GM19099 (cell line): ENCODE measurements around the gene ITGBL1.

Source experiments
- POLR2A ChIP-seq: IDR thresholded peaks from 3 replicates; pipeline ENCODE4 v1.6.1; 2011; ENCODE audit warnings: low read depth; ENCODE audit not compliant: insufficient read length; ENCODE audit errors: extremely low read depth

The ITGBL1 gene

DNA sequence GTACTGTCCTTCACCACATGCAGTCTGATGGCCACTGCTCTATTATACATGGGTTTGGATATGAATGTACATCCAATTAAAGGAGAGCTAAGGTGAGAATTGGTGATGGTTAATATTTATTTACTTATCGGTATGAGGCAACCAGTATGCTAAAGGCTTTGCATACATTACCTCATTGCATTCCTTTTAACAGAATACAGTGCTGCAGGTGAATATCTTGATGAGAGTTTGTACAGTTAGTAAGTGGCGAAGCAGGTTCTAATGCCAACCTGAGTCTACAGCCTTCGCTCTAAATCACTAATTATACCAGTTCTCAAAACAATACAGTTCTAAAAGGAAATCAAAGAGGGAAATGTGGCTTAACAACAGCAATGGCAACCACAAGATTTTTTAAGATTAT lies 284.1 kb downstream of the ITGBL1 start:
- no peak for TF ChIP-seq POLR2A

DNA sequence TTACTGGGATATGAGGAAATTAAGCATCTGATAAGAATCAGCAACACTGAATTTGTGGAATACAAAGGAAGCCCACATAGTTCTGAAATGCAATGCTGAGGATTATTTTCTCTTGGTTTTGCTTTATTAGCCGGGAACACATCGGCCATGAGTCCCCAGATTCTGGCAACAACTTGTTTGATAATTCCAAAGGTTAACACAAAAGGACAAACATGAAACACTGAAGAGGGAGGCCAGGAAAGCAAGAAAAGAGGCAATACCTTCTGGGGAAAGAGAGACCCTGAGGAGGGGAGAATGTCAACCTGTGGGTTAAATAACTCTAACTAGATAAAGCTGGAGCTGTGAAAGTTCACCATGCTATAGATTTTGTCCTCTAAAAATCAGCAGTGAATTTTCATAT lies 285.9 kb downstream of the ITGBL1 start:
- TF ChIP-seq POLR2A = no peak

DNA sequence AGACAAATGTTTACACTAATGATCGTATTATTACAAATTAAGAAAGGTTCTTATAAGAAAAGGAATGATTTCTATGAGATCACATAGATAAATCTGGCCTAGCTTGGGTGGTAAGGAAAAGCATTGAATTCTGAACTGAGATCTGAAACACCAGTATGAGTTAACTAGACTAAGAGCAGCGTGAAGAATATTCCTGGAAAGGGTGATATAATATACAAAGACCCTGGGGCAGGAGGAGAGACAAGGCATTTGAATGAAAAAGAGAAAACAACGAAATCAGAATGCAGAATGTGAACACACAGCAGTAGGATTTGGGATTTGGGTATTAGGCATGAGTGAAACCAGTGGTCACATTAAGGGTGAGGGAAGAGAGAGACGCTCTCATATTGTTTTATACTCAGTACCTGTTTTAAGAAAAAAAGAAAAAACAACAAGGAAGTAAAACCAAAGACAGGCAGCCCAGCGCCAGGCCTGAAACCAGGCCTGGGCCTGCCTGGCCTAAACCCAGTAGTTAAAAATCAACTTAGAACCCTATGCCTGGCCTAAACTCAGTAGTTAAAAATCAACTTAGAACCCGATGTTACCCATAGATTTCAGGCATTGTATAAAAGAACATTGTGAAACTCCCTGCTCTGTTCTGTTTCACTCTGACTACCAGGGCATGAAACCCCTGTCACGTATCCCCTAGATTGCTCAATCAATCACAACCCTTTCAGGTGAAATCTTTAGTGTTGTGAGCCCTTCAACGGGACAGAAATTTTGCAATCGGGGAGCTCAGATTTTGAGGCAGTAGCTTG lies 287.1 kb downstream of the ITGBL1 start:
- TF ChIP-seq POLR2A = no peak

DNA sequence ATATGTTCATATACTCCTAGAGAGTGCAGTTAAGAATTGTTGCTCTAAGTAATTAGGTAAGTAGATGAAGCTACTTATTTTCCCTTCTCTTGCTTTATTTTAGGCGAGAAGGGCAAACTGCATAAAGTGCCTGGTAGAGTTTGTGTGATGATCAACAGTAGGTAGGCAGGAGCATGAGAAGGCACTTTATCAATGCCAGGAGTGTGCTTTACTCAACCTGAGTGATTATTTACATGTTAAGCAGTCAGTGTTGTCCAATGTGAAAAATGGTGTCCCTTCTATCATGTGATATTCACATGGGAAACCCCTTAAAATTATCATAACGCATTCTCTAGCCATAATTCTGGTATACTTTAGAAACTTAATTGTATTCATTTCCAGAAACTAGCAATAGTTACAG lies 294.0 kb downstream of the ITGBL1 start:
- no peak for TF ChIP-seq POLR2A

DNA sequence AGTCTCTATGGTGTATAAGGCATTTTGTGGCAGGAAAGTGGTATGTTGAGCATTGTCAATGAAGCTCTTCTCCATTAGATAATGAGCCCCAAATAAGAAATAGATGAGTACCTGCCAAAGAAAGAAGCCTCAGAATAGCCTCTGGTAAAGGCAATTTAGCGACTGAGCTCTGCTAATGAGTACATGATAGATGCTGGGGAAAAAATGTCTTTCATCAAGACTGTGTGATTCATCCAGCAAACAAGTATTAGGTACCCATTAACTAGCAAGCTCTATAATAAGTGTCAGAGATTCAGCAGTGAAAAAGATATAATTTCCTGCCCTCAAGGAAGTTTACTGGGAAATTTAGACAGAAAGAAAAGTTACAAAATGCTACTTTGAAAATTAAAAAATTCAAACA lies 294.6 kb downstream of the ITGBL1 start:
- no peak for TF ChIP-seq POLR2A

DNA sequence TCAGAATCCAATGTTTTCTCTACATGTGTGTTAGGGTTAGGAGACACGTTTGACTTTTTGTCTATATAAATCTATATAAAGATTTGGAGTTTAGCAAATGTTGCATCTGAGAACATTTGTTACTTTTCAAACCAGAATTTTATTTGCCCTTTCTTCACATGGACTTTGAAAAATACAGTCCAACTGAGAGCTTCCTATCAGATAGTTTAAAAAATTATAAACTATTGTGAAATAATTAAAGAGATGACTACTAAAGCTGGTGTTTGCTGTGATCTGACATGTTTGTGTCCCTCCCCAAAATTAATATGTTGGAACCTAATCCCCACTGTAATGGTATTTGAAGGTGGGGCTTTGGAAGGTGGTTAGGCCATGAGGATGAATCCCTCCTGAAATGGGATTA lies 297.1 kb downstream of the ITGBL1 start:
- TF ChIP-seq POLR2A = no peak

DNA sequence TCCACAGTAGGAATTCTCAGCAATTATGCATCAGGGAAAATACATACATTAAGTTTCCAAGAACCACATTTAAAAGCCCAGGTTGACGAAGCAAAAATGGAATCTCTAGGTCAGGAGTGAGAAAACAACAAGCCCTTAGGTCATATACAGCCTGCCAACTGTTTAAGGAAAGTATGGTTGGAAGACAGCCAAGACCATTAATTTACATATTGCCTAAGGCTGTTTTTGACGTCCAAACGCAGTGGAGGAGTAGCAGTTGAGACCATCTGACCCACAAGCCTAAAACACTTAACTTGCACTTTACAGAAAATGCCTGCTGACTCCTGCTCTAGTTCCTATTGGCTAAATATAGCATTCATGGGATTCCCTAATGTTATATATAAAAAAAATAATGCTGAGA lies 299.0 kb downstream of the ITGBL1 start:
- TF ChIP-seq POLR2A = no peak

DNA sequence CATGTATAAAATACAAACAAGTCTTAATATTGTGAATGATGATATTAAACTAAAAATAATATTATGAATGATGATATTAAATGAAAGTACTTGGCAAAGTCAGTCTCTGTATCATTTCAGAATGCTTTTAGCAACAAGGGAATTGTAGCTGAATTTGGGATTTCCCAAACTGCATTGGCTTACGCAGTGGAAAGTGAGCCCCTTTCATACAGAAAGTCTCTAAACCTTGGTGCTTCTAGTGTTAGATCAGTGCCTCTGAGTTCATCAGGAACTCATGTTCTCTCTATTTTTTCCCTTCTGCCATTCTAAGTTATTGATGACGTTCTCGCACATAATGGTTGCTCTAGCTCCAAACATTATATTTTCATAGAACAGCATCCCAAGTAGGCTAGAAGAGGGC lies 300.0 kb downstream of the ITGBL1 start:
- no peak for TF ChIP-seq POLR2A

DNA sequence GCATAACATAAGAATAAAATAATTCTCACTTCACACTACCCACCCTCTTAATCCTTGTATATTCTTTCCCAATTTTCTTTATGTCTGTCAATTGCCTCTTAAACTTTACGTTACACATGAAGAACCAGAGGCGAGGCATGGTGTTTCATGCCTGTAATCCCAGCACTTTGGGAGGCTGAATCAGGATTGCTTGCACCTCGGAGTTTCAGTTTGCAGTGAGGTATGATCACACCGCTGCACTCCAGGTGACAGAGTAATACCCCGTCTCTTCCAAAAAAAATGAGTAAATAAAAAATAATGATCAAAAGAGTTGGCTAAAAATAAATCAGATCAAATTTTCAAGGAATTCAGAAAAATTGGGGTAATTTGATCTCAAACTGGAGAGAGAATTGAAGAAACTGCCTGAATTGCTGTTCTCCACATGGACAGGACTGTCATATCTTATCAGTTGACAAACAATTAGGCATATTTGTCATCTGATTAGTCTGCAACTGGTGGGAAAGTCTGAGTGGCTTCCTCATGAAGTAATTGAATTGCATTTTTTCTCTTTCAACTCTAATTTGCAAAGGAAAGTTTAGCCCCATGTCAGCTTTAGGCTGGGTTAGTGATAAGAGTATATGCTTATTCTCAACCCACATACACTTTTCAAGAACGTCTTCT lies 302.9 kb downstream of the ITGBL1 start:
- TF ChIP-seq POLR2A = no peak

DNA sequence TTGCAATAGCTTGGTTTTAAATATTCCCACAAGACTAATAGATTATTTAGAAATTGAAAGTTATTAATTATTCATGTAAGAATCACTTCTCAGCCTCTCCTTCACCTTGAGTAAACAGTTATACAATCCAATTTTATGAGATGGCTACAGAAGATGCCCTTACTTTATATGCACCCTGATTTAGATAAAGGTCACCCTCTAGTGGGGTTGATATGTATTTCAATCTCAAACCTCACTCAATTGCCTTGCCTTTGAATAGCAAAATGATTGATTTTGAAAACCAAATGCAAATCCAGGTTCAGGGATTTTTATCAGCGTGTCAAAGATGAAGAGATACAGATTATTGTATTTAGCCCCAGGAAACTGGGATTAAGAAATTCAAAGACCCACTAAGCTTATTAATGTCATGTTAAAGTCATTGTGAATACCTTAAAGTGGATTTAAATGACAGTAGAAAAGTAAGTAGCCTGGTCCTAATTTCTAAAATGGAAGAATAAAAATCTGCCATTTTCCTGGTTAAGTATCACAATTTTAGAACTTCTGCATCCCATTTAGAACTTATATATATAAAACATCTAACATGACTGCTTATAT lies 305.1 kb downstream of the ITGBL1 start:
- TF ChIP-seq POLR2A = no peak

DNA sequence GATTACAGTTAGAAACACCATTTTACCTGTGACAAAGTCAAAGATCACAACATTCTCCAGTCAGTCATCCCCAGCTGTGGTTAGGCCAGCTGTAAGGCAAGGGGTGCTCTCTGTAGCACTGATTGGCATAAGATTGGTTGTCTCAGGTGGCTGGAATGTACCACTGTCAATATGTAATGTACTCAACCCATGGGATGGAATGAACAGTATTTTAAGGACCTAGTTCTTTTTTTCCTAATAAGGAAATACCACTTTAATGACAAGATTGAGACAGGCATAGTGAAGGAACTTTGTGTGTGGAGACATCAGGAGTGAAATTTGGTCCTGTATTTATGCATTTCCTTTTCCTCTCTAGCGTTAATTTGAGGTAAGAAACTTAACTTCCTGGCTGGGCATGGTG lies 310.7 kb downstream of the ITGBL1 start:
- TF ChIP-seq POLR2A = no peak
